Stomach (tissue), 9 donors: ENCODE results near the gene CDRT15. TPM values are rescaled to one million over a fixed set of nuclear protein-coding genes. Genes with fewer than 3 reads are reported as not detected.
A peak's percentile ranks its signal among the peaks of the same experiment; 100 is the strongest.

Experiments
- DNase-seq, 2 donors: peaks; one replicate each; pipeline versions ENCODE4 v3.0.0 to v3.0.0-alpha.2; 2013 to 2019
- H3K27ac ChIP-seq, 5 donors: fragments of 200-600 bp in 4 of 5; sonication (generic) in 4 of 5; one replicate each; pipeline ENCODE4 v1.5.1; 2013 to 2019; ENCODE audit warnings: mild to moderate bottlenecking in 1 of 5, moderate library complexity in 1 of 5
- H3K27me3 ChIP-seq, 3 donors: fragments of 200-600 bp; sonication (generic); one replicate each; pipeline ENCODE4 v1.5.1; 2017 to 2019; ENCODE audit warnings: mixed run types in 1 of 3
- H3K36me3 ChIP-seq, 4 donors: fragments of 200-600 bp; sonication (generic); 1 replicate in 3 of 4; 2 replicates in 1 of 4; pipeline ENCODE4 v1.5.1; 2016 to 2019
- H3K4me1 ChIP-seq, 4 donors: fragments of 200-600 bp; sonication (generic); one replicate each; pipeline ENCODE4 v1.5.1; 2016 to 2019
- H3K4me3 ChIP-seq, 4 donors: fragments of 200-600 bp; sonication (generic) in 3 of 4; one replicate each; pipeline ENCODE4 v1.5.1; 2016 to 2019; ENCODE audit warnings: mild to moderate bottlenecking in 1 of 4
- H3K9me3 ChIP-seq, 4 donors: fragments of 200-600 bp; sonication (generic); one replicate each; pipeline ENCODE4 v1.5.1; 2016 to 2019
- CTCF ChIP-seq, 7 experiments: fragments of 450-650 bp in 4 of 7; fragments of 200-600 bp in 3 of 7; sonication (generic) in 3 of 7; IDR thresholded peaks; one replicate each; pipeline ENCODE4 v1.5.1; 2016 to 2019; ENCODE audit warnings: antibody characterized with exemption in 7 of 7, control low read depth in 2 of 7, mild to moderate bottlenecking in 1 of 7
- EP300 ChIP-seq: sonication (generic); formaldehyde crosslinking; IDR thresholded peaks from one replicate; pipeline ENCODE4 v1.6.1; 2017; ENCODE audit warnings: antibody characterized with exemption
- POLR2A ChIP-seq, 4 donors: fragments of 450-650 bp; IDR thresholded peaks; one replicate each; pipeline ENCODE4 v1.6.1; 2016; ENCODE audit warnings: antibody characterized with exemption in 4 of 4, control low read depth in 2 of 4, mild to moderate bottlenecking in 1 of 4, moderate library complexity in 1 of 4
- POLR2AphosphoS5 ChIP-seq, 3 donors: sonication (generic); formaldehyde crosslinking; IDR thresholded peaks; one replicate each; pipeline ENCODE4 v1.6.1; 2016; ENCODE audit warnings: antibody characterized with exemption in 3 of 3
- WGBS, 5 donors: extraction: QIAGEN DNeasy Blood & Tissue Kit in 3 of 5; methylation state at CpG; one replicate each; pipeline versions ENCODE4 v1.1.5 to v1.1.7; 2013 to 2018; 5-methylcytosine and 5-hydroxymethylcytosine counted together
- intact Hi-C: fragments of 100-400 bp; cut with DNase I; formaldehyde crosslinking; loops from one replicate; pipeline ENCODE4 v1.15.1; 2023; ENCODE audit warnings: low total_unique reads
- polyA plus RNA-seq, 3 donors: library from polyadenylated mRNA; stranded (reverse); fragments of 200-250 nt; gene quantifications; one replicate each; pipeline ENCODE4 v1.2.3, GENCODE V29; 2013
- total RNA-seq, 5 donors: library from RNA; depleted of rRNA; stranded (reverse); fragments of >200 nt; gene quantifications; one replicate each; pipeline versions ENCODE4 v1.1.0 to v1.2.3, GENCODE V29; 2014 to 2016
- donor health status: healthy with polysubstance abuse.
- donor health status: Bipolar disorder and iron deficiency.
- donor health status: healthy.

Gene CDRT15
- total and polyA plus RNA-seq, 8 donors, result not detected

DNA sequence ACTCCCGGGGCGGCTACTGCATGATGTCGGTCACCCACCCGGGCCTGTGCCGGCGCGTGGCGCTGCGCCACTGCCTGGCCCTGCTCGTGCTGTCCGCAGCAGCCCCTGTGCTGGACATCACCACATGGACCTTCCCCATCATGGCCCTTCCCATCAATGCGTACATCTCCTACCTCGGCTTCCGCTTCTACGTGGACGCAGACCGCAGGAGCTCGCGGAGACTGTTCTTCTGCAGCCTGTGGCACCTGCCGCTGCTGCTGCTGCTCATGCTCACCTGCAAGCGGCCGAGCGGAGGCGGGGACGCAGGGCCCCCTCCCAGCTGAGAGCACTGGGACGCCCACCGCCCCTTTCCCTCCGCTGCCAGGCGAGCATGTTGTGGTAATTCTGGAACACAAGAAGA lies 29.8 kb downstream of the CDRT15 start:
- Histone ChIP-seq H3K27ac (no peak overlapping the region), H3K4me3 (no peak overlapping the region), H3K36me3 (peaks cover 5 to 37% (median 25%) of the 10 kb centered on the region in 4 donors), H3K9me3 (no peaks in the 10 kb centered on the region), H3K4me1 (peaks cover 20 to 48% (median 24%) of the 10 kb centered on the region in 4 donors), H3K27me3 (no peaks in the 10 kb centered on the region)
- intact Hi-C loops, result no loop called here
- TF ChIP-seq CTCF (IDR thresholded peaks at IDR 0.05) (no peak), EP300 (no peak), POLR2AphosphoS5 (IDR thresholded peaks at IDR 0.05) (no peak), POLR2A (IDR thresholded peaks at IDR 0.05) (no peak)
- 94 to 99% (median 97%) methylated on average over 15 to 29 of the region's 29 CpGs for WGBS, 5 donors
- DNase-seq, result no peak

DNA sequence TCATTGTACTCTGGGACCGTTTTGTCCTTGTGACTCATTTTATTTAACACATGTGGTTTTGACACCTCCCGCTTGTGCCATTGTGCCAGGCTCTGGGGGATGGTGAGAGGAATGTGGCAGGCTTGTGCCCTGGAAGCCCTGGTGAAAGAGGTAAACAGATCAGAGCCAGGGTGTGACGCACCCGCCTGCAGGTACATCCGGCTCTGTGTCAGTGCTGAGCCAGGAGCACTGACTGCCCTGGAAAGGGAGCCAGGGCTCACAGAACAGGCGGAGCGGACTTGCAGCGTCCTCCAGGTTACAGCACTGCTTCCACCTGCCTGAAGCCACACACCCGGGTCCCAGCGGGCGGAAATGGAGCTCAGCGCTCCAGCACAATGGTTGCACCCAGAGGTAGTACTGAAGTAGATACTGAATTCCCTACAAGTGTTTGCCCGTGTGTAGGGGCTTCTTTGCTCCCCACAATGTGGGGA lies 30.6 kb downstream of the CDRT15 start:
- 25 to 55% (median 42%) methylated on average over 5 to 13 of the region's 13 CpGs for WGBS, 5 donors
- H3K27ac ChIP-seq, result peak overlapping the region; percentile 47 to 64 (median 50)

DNA sequence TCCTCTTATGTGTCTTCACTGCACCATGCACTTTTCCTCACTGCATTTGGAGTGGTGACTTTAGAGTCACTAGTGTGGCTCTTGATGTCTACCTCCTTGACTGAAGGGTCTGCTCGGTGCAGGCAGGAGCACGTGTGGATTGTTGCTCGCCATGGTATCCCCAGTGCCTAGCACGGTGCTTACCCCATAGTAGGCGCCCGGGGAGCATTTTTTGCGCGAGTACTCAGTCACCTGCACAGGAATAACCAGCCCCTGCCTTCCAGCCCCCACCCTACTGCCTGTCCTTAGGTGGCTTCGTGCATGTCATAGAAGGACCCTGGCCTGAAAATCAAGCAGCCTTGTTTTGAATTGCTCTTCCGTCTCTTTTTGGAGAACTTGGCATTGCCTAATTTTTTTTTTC lies 31.3 kb downstream of the CDRT15 start:
- H3K36me3 ChIP-seq, result peaks cover 5 to 37% (median 25%) of the 10 kb centered on the region in 4 donors
- H3K9me3 ChIP-seq, result no peaks in the 10 kb centered on the region
- H3K27ac ChIP-seq, result peak overlapping the region in 4 of 5 donors; percentile 29 to 64 (median 50)
- 94 to 98% (median 97%) methylated on average over 9 to 10 of the region's 10 CpGs for WGBS, 5 donors
- DNase-seq, result no peak
- H3K4me3 ChIP-seq, result no peak overlapping the region
- no peak for TF ChIP-seq CTCF (IDR thresholded peaks at IDR 0.05)
- peaks cover 23 to 58% (median 35%) of the 10 kb centered on the region in 4 donors for H3K4me1 ChIP-seq
- intact Hi-C loops, result no loop called here
- H3K27me3 ChIP-seq, result no peaks in the 10 kb centered on the region

More for the DNA sequence above, 30.6 kb downstream of the CDRT15 start:
- H3K9me3 ChIP-seq, result no peaks in the 10 kb centered on the region
- peak; percentile 51 to 94 for DNase-seq
- intact Hi-C loops, result no loop called here
- no peak overlapping the region for H3K4me3 ChIP-seq
- peaks cover 23 to 52% (median 29%) of the 10 kb centered on the region in 4 donors for H3K4me1 ChIP-seq
- no peaks in the 10 kb centered on the region for H3K27me3 ChIP-seq
- H3K36me3 ChIP-seq, result peaks cover 5 to 37% (median 25%) of the 10 kb centered on the region in 4 donors
- TF ChIP-seq POLR2AphosphoS5 (IDR thresholded peaks at IDR 0.05) (peak in 2 of 3 donors; percentile 75 to 90), POLR2A (IDR thresholded peaks at IDR 0.05) (no peak), EP300 (no peak), CTCF (IDR thresholded peaks at IDR 0.05) (no peak)

GRCh38 chr17:14204546-14204945 lies 32.1 kb downstream of the CDRT15 start:
- Histone ChIP-seq H3K4me1 (peaks cover 23 to 62% (median 41%) of the 10 kb centered on the region in 4 donors), H3K9me3 (no peaks in the 10 kb centered on the region), H3K4me3 (no peak overlapping the region), H3K27ac (no peak overlapping the region), H3K27me3 (no peaks in the 10 kb centered on the region), H3K36me3 (peaks cover 5 to 32% (median 23%) of the 10 kb centered on the region in 4 donors)
- intact Hi-C loops, result no loop called here
- WGBS, 5 donors, result 87 to 94% (median 91%) methylated on average over 2 of the region's 2 CpGs
- DNase-seq, result no peak
- TF ChIP-seq EP300 (no peak), POLR2A (IDR thresholded peaks at IDR 0.05) (no peak), CTCF (IDR thresholded peaks at IDR 0.05) (no peak)
